DMS53 treated with DMSO at 0.1 percent for 48 hours (cell line): Measurements from ENCODE around the gene CYP24A1.
"Not testable (repeated sequence)": the region's sequence is repeated elsewhere in the genome, so short reads cannot be mapped to it uniquely, and the experiment has no call there.

Experiments used
- DNase-seq: peaks from one replicate; lab custom pipeline; 2025; ENCODE audit not compliant: unreplicated experiment; lab: John Stamatoyannopoulos, UW

Gene CYP24A1

DNA sequence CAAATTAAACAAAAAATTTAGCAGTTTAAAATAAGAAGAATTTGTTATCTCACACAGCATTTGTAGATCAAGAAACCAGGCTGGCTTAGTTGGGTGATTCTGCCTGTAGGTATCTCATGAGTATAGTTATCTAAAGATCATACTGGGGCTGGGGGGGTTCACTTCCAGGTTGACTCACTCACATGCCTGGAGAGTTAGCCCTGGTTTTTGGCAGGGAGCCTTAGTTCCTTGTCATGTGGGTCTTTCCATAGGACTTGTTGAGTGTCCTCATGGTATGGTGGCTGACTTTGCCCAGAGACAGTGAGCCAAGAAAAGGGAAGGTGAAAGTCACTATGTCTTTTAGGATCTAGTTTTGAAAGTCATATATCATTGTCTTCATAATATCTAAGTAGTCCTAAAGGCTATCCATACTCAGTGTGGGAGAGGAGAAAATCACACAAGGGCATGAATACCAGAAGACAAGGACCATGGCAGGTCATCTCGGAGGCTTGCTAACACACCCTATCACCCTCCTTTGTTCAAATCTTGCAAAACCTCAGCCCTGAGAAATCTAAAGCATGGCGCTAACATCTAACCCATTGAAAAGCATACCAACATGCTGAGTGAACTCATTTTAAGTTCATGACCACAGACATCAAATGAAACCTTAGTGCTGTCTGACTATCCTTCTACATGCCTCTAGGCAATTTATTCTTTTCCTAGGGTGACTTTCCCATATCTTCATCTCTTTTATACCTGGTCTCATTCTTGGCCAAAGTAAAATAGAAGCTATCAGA, 39.2 kb downstream of the CYP24A1 start:
- DNase-seq, result no peak

DNA sequence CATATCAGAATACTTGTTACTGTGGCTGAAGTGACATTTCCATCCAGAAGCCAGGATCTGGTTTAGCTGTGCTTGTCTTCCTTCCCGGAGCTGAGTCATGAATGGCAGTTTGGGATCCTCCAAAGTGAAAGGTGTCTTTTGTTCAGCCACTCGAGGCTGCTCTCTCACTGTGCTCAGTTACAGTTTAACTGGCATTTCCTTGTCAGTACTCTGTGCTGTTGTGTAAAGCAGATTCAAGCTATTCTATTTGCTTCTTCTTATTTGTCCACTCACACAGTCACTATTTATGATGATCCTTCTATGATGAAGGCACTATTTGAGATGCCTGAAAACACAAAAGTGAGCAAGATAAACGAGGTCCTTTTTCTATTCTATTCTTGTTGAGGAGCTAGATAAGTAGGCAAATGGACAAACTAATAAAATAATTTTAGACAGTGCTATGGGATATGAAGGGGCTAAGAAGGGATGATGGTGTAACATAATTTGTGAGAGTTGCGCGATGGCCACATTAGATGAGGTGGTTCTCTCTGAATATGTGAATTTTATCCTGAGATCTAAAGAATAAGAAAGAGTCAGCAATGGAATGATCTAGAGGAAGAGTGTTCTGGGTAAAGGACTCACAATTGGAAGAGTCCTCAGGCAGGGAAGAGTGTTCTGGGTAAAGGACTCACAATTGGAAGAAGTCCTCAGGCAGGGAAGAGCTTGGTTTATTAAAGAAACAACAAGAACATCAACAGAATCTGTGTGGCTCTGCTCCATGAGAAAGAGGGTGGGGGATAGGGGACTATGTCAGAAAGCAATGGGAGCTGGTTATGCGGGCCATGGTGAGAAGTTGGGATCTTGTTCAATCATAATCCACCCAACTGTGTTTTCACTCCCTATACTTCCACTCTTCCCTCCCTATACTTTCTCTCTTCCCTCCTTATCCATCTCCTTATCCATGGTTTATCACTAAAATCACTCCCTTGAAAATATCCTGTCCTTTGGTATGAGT, 40.1 kb downstream of the CYP24A1 start:
- peak; percentile 94 for DNase-seq

- DNase-seq, result peak; percentile 78
These were observed 41.0 kb downstream of the CYP24A1 start for GRCh38 chr20:54132612-54133433.

DNA sequence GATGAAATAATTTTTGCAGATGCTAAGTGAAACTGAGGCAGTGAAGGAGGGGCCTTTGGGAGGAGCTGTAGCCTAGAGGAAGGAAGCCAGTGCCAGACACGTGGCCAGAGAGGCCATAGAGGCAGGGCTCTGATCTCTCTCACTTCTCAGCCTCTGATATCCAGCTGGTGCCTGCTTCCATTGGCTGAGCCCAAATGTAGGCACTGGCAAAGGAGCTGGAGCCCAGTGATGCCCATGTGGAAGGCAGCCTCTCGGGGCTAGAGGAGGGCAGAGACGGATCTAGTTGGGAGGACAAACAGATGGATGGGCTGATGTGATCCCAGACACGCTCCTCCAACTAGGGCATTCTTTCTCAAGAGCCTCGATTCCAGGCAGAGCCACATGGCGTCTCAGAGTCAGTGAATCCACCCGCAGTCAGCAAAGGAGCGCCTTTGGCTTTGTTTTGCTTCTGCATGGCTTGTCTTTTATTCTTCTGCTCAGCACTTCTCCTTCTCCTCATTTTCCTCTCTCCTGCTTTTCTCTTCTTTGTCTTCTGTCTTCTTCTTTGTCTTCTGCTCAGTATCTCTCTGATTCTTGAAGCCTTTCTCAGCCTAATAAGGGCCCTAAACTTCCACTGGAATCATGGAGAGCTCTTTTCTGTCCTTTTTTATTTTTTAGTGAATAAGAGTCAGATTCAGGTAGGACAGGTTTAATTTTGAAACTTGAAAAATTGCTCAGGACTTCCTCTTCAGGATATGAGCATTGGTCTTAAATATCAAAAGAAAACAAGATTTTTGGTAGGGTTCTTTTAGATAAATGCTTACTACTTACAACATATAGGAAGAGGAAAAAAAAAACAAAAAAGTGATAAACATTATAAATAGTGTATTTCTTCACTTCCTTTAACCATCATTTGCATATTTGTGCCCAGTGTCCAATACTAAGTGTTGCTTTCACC, 41.8 kb downstream of the CYP24A1 start:
- DNase-seq, result no peak

- not testable (repeated sequence) for DNase-seq
These were observed 42.7 kb downstream of the CYP24A1 start for GRCh38 chr20:54131125-54131524.

GRCh38 chr20:54129350-54129749, 44.4 kb downstream of the CYP24A1 start:
- DNase-seq, result no peak

- DNase-seq, result peak; percentile 25
These were observed 45.8 kb downstream of the CYP24A1 start for GRCh38 chr20:54127855-54128574.

DNA sequence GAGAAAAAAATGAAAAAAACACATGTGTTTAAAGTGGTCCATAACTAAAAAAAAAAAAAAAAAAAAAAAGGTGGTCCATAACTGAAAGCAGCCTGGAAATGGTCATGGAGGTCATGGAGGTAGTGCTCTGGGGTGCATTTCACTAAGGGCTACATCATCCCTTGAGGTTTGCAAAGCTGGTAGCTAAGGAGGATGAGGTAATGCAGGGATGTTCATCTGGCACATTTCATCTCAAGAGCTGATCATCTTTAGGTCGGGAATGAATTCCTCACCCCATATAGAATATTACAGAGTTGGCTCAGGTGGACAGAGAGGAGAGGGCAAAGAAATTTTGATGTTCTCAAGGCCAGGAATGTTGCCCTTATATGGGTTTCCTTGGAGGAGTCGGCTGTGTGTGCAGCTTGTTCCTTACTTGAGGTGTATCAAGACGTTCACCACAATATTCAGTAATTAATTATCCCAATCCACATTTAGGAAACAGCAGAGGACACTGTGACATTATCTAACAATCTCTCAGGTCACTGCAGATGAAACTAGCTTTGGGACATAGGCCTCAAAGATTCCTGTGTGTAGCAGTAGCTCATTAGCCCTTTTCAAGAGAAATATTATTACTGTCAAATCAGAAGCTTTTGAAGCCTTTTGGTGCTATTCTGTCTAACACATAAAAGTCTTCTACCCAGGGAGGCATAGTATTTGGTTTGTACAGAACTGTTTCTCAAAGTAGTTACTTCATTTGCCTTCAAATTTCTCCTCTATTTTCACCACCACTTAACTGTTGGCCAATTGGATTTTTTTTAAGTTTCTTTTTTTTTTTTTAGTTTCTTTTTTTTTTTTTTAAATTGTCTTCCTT, 46.8 kb downstream of the CYP24A1 start:
- DNase-seq, result no peak

DNA sequence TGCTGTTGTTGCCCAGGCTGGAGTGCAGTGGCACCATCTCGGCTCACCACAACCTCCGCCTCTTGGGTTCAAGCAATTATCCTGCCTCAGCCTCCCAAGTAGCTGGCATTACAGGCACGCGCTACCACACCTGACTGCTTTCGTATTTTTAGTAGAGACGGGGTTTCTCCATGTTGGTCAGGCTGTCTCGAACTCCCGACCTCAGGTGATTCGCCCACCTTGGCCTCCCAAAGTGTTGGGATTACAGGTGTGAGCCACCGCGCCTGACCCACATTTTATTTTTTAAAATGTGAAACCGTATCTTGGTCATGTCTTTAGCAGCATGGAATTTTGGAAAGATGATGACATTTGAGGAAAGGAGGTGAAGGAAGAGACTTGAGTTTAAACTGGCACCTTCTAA, 47.5 kb downstream of the CYP24A1 start:
- DNase-seq, result not testable (repeated sequence)

DNA sequence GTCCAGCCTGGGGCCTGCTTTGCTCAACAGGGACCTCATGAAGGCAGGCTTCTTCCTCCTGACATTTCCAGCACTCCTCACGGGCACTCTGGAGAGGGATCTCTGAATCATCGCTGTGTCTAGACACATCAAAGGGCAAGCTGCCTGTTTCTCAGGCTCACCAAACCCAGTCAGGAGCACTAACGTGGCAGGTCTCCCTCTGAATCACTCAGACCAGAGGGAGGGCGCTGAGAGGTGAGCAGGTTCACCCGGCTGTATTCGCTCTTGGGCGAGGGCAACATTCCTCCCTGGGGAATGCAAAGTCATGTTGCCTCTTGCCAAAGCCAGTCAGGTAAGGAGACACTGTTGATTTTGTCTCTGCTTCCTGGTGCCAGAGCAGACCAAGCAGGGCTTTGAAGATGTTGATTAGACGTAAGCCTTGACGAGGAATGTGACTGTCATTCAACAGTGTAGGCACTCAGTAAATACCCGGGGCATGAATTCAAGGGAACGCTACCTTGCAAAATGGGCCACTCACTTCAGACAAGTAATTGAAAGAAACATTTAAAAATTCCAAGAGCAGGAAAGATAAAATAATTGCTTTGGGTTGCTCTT, 50.1 kb downstream of the CYP24A1 start:
- peak; percentile 90 for DNase-seq

DNA sequence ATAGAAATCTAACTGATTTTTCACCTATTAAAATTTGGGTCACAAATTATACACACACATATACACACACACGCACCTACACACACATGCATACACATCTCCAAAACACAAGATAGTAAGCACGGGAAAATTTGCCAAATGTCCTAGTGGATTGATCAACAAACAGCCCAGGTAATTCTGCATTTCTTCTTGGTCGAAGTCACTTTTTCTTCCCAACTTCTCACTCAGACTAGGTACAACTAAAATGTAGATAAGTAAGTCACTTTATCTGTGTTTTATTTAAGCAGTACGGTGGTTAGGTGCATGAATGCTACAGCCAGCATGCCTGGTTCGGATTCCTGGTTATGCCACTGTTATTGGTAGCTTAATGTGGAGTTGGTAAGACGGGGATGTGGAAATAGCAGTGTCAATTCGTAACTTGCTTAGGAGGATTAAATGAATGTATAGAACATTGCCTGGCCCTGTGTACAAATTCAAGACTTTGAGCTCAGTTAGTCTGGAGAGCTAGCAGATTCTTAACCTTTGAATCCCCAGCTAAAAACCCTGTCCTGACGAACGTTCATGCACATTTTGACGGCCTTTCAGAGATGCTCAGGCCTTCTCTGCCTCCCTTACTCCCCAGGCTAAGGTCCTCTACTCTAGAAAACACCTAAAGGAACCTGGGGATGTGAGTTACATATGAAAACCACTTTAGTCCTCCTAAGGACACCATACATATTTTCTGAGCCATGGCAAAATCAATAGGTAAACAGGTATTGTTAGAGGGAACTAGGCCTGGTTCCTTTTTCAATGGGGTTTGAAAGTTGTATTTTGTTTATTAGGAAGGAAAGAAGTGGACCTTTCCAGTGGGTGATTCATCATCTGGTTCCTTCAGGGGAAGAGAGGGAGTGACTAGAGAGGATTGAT, 50.9 kb downstream of the CYP24A1 start:
- DNase-seq, result no peak

- no peak for DNase-seq
These were observed 51.6 kb downstream of the CYP24A1 start for GRCh38 chr20:54122189-54122588.

- no peak for DNase-seq
These were observed 54.0 kb downstream of the CYP24A1 start for GRCh38 chr20:54119744-54120143.

DNA sequence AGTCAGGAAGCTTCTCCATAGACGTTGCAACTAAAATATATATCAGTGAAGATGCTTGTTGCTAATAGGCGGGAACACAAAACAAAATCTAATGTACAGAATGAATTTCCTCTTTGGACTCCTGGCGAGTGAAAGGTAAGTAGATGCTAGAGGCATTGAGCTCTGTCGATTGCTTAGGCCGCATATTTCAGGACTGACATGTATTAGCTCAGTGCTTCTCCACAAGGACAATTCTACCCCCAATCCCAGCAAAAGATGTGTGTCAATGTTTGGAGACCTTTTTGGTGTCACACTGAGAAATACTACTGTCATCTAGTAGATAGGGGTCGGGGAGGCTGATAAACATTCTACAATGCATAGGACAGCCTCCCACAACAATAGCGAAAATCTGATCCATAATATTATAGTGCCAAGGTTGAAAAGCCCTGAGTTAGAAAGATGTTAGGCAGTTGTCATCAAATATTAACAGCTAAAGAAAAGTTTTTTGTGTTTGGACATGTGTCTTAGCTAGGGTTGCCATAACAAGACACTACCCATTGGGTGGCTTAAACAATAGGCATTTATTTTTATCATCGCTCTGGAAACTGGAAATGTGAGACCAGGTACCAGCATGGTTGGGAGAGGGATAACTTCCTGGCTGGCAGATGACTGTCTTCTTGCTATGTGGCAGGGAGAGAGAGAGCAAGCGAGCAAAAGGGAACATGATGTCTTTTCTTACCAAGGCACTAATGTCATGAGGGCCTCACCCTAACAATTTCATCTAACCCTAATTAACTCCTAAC, 55.4 kb downstream of the CYP24A1 start:
- no peak for DNase-seq

- no peak for DNase-seq
These were observed 57.1 kb downstream of the CYP24A1 start for GRCh38 chr20:54116550-54117235.
